ENCODE data around the gene ELOA. TPM values are rescaled to one million over a fixed set of nuclear protein-coding genes. Genes with fewer than 3 reads are reported as not detected.
A peak's percentile ranks its signal among the peaks of the same experiment; 100 is the strongest.
"Not testable (repeated sequence)": the region's sequence is repeated elsewhere in the genome, so short reads cannot be mapped to it uniquely, and the experiment has no call there.

The ELOA gene
- total RNA-seq, 1 donor from 2014 or later = 43.2 TPM

GRCh38 chr1:23783141-23783540 lies 39.9 kb downstream of the ELOA start:
- not testable (repeated sequence) for DNase-seq (ENCODE audit: low read depth)

- no peak for DNase-seq (ENCODE audit: low read depth)
Observed at GRCh38 chr1:23784846-23785245, 41.6 kb downstream of the ELOA start.

GRCh38 chr1:23787701-23788100 lies 44.4 kb downstream of the ELOA start:
- DNase-seq (ENCODE audit: low read depth) = peak; percentile 72

GRCh38 chr1:23788695-23789094 lies 45.4 kb downstream of the ELOA start:
- no peak for DNase-seq (ENCODE audit: low read depth)

- peak; percentile 93 for DNase-seq (ENCODE audit: low read depth)
Observed at GRCh38 chr1:23790696-23791515, 47.6 kb downstream of the ELOA start, which contains the start of gene LYPLA2. Gene LYPLA2 (plus strand): TSS chr1:23791145. CDS start chr1:23792683, 1,538 bp downstream.

GRCh38 chr1:23791516-23792047 lies 48.3 kb downstream of the ELOA start:
- no peak for DNase-seq (ENCODE audit: low read depth)

- DNase-seq (ENCODE audit: low read depth) = no peak
Observed at GRCh38 chr1:23792151-23792945, 49.1 kb downstream of the ELOA start.

GRCh38 chr1:23793018-23793781 lies 49.9 kb downstream of the ELOA start:
- no peak for DNase-seq (ENCODE audit: low read depth)

GRCh38 chr1:23793861-23794731 lies 50.8 kb downstream of the ELOA start:
- no peak for DNase-seq (ENCODE audit: low read depth)

GRCh38 chr1:23794732-23795182 lies 51.5 kb downstream of the ELOA start:
- not testable (repeated sequence) for DNase-seq (ENCODE audit: low read depth)

GRCh38 chr1:23795676-23796465 lies 52.6 kb downstream of the ELOA start:
- DNase-seq (ENCODE audit: low read depth) = no peak

GRCh38 chr1:23796466-23797271 lies 53.4 kb downstream of the ELOA start:
- no peak for DNase-seq (ENCODE audit: low read depth)

GRCh38 chr1:23797478-23798448 lies 54.5 kb downstream of the ELOA start:
- no peak for DNase-seq (ENCODE audit: low read depth)

GRCh38 chr1:23798662-23799142 lies 55.4 kb downstream of the ELOA start:
- no peak for DNase-seq (ENCODE audit: low read depth)

- no peak for DNase-seq (ENCODE audit: low read depth)
Observed at GRCh38 chr1:23799255-23799569, 55.9 kb downstream of the ELOA start.

GRCh38 chr1:23799570-23800399 lies 56.5 kb downstream of the ELOA start:
- DNase-seq (ENCODE audit: low read depth) = peak; percentile 62

Data from myocyte (in vitro differentiated cells).